NCI-H345 (cell line): ENCODE data around the gene GOLGA6C.
"Not testable (repeated sequence)": the region's sequence is repeated elsewhere in the genome, so short reads cannot be mapped to it uniquely, and the experiment has no call there.

ENCODE experiments used
- DNase-seq: peaks from one replicate; lab custom pipeline; 2025; lab: John Stamatoyannopoulos, UW

GOLGA6C gene

DNA sequence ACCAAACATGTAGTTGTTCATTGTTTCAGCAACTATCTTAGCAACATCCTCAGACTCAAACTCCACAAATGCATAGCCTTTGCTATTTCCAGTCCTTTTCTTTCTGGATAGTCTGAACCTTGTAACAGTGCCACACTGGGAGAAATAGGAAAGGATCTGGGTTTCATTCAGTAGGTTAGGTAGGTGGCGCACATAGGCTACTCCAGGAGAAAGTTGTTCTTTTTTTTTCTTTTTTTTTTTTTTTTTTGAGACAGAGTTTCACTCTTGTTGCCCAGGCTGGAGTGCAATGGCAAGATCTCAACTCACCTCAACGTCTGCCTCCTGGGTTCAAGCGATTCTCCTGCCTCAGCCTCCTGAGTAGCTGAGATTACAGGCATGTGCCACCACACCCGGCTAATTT, 5.8 kb upstream of the GOLGA6C start:
- not testable (repeated sequence) for DNase-seq

- DNase-seq = not testable (repeated sequence)
Observed at GRCh38 chr15:75258620-75259343, 648 bp downstream of the GOLGA6C start.

DNA sequence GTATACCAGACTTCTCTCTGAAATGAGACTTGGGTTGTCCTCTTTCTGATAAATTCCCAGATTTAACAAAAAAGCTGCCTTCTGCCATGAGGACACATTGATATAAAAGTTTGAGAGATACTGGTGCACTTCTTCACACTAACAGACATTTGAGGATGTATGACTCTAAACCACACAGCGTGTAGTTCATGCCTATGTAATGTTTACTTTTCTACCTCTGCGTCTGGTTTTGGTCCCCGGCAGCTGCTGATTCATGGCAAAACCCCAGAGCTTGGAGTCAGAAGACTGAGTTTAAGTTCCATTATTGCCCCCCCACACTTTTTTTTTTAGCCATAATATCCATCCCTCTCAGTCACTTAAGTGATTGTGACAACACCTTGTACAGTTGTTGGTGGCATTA, 1.7 kb downstream of the GOLGA6C start:
- DNase-seq = not testable (repeated sequence)

- not testable (repeated sequence) for DNase-seq
Observed at GRCh38 chr15:75273751-75274359, 15.7 kb downstream of the GOLGA6C start.

GRCh38 chr15:75274509-75275107, 16.5 kb downstream of the GOLGA6C start:
- DNase-seq = not testable (repeated sequence)

DNA sequence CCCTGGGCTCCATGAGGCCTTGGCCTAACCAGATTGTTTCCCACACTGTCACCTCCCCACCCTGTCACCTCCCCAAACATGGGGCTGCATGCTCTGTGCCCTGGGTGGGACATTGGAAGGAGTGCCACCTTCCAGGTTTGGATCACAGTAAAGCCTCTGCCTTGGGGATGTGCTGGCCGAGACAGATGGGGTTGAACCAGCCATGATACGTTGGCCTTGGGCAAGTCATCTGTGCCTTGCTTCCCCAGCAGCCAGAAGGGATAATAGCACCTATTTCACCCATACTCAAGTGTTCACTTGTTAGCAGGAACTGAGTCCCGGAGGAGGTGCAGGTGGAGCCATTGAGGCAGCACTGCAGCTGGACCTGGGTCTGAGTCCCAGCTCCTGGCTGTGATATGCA, 17.5 kb downstream of the GOLGA6C start:
- DNase-seq = not testable (repeated sequence)

- not testable (repeated sequence) for DNase-seq
Observed at GRCh38 chr15:75278497-75278896, 20.4 kb downstream of the GOLGA6C start.

- not testable (repeated sequence) for DNase-seq
Observed at GRCh38 chr15:75282572-75282971, 24.4 kb downstream of the GOLGA6C start, which contains the start of gene GOLGA6D. TSS of gene GOLGA6D (plus strand) at chr15:75282835. CDS start at chr15:75282876, 41 bp downstream.

GRCh38 chr15:75284152-75284551, 26.0 kb downstream of the GOLGA6C start:
- DNase-seq = not testable (repeated sequence)

- DNase-seq = not testable (repeated sequence)
Observed at GRCh38 chr15:75293660-75294059, 35.5 kb downstream of the GOLGA6C start.

DNA sequence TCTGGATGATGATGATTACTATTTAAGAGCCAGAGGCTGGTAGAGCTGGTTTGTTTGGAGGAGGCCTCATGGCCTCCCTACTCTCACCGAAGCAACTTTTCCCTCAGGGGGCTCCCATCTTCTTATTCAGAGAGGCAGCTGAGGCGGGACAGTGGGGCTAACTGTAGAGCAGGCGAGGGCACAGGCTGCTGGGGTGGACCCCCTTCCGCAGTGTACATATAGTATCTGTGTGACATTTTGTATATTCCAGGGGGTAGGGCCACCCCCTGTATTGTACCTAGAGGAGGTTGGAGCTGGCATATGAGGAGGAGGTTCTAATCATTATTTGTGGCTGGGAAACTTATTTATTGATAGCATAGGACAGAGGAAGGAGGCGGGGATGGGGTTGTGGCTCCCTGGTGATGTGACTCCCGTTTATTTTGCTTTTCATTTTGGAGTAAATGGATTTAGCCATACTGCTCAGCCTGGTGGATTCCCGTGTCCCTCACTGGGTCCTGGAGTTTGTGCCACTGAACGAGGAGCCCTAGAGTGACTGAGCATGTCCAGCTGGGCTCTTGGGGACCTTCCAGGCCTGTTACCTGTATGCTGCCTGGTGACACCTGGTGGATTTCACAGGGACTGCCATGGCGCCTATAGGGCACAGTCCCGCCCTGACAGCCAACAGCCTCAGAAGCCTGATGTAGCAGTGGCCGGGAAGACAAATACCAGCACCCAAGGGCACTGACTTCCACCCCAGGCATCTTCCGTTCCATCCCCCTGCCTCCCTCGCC, 40.6 kb downstream of the GOLGA6C start:
- DNase-seq = not testable (repeated sequence)

DNA sequence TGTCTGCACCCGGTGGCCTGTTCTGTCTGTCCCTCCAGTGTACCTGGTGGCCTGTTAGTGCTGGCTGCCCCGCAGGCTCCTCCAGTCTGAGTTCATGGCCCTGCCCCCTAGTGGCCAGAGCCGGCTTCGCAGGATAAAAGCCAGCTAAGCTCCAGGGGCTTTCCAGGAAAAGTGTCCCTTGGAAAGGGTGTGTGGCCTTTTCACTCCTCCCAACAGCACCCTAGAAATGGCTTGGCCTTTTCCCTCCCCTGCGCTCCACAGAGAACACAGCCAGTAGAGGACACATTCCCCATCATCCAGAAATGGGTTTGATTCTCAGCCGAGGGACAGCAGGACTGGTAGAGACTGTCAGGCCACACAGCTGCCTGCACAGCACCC, 41.2 kb downstream of the GOLGA6C start:
- not testable (repeated sequence) for DNase-seq

DNA sequence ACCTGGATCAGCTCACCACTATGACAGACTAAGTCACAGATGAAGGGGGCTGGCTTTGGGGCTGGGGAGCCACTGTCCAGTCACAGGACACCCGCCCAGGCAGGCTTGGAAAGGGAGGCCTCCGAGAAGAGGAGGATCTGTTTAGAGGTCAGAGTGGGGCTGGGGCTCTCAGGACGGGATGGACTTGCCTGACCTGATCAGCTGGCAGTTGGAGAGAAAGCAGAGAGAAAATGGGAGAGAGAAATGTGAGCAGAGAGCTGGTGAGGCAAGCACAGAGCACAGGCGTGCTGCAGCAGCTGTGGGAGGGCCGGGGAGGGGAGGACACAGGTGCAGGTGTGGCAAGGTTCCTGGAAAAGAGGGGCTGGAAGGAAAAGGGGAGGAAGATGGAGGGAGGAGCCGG, 41.9 kb downstream of the GOLGA6C start:
- not testable (repeated sequence) for DNase-seq

GRCh38 chr15:75302318-75302717, 44.2 kb downstream of the GOLGA6C start:
- DNase-seq = no peak

GRCh38 chr15:75302753-75303152, 44.6 kb downstream of the GOLGA6C start:
- DNase-seq = not testable (repeated sequence)

- no peak for DNase-seq
Observed at GRCh38 chr15:75306188-75306587, 48.1 kb downstream of the GOLGA6C start.

DNA sequence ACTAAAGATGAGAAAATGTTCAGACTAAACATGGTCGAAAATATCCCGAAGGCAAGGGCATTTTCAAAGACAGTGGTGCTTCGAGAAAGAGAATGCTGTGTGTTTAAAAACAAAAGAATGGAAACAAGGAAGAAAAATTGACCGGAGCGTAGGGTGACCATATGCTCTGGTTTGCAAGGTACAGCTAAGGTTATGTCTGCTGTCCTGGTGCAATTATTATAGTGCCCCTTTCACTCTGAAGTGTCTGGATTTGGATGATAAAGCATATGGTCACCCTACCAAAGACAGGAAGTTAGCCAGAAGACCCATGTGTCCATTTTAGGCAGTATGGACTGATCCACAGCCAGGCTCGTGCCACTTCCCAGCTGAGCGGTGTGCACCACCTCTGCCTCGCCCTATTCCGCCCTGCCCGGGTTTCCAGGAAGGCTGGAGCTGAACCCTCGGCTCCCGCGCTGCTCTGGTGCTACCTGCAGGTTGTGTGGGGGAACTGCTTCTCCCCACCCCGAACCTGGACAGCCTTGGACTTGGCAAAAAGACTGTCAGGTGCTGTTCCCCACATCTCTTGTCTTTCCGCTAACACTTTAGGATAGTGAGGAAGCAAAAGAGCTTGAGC, 49.8 kb downstream of the GOLGA6C start:
- DNase-seq = peak; percentile 11

DNA sequence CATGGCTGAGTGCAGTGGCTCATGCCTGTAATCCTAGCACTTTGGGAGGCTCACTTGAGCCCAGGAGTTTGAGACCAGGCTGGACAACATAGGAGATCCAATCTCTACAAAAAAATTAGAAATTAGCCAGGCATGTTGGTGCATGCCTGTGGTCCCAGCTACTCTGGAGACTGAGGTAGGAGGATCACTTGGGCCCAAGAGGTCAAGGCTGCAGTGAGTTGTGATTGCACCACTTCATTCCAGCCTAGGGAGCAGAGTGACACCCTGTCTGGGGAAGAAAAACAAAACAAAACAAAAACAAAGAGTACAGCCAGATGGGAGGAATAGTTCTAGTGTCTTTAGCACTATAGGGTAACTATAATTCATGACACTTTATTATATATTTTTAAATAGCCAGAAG, 51.6 kb downstream of the GOLGA6C start:
- DNase-seq = no peak

GRCh38 chr15:75312548-75312947, 54.4 kb downstream of the GOLGA6C start:
- DNase-seq = not testable (repeated sequence)

GRCh38 chr15:75313116-75313845, 55.1 kb downstream of the GOLGA6C start:
- DNase-seq = no peak
